Activated CD4-positive, CD25-positive, alpha-beta regulatory T cell treated with anti-CD3 and anti-CD28 coated beads, Interleukin-2, amount 50 U/mL, for 16 hours (primary cell): ENCODE measurements around the gene GPA33.

Experiments used
- DNase-seq: peaks from one replicate; pipeline ENCODE4 v3.0.0-alpha.2; 2020; ENCODE audit warnings: low read depth, low spot score

Gene GPA33

GRCh38 chr1:167118188-167118587, 28.0 kb upstream of the GPA33 start:
- no peak for DNase-seq

- DNase-seq = no peak
Measured at GRCh38 chr1:167117225-167117624, 27.0 kb upstream of the GPA33 start.

DNA sequence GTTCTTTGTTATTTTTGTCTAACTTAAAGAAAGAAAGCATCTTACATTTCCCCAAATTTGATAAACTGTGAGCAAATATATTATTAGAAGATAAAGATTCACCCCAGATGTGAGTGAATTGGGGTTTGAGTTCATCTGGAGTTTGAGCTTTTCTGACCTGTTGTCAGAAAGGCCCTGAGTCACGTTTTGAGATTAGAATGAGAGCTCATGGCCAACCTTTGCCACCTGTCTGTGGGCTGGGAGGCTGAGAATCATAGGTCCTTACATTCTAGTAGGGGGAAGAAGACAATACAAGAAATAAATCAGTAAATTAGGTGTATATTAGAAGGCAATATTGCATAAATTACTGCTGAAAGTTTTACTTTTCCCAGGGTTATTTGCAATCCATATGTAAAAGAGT, 26.0 kb upstream of the GPA33 start:
- DNase-seq = no peak

GRCh38 chr1:167115655-167116054, 25.5 kb upstream of the GPA33 start:
- DNase-seq = no peak

GRCh38 chr1:167114725-167115124, 24.5 kb upstream of the GPA33 start:
- no peak for DNase-seq

DNA sequence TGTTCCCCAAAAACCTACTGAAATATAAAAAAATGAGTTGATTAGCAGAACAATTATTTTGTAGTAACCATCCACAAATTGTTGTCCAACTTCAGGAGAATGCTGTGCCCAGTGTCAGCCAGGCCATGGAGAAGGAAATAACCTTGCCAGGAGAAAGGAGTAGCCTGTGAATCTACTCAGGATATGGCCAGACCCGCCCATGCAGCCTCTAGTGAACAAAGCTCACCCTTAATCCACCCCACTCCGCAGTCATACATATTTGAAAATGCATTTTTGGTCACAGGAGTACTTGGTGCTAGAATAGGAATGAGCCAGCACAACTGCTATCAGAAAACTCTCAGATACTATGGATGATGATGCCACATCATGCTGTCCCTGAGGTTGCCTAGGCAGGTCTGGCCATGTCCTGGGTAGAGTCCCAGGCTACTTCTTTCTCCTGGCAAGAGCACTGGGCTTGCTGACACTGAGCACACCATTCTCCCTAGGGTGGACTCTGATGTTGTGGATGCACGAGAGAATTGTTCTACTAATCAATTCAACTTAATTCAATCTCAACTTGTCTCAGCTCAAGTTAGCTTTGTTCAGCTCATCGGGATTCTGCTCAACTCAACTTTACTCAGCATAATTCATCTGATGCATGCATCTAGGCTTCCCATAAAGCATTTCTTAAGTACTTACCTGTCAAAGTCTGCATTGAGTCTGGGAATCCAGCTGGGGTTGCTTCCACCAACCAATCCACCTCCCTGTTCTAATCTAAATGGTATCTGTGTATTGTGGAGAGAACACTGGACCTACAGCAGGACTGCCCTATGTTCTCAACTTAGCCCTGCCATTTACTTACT, 21.9 kb upstream of the GPA33 start:
- no peak for DNase-seq

GRCh38 chr1:167110586-167110985, 20.4 kb upstream of the GPA33 start:
- no peak for DNase-seq

- DNase-seq = no peak
Measured at GRCh38 chr1:167109125-167109524, 18.9 kb upstream of the GPA33 start.

GRCh38 chr1:167107456-167107855, 17.3 kb upstream of the GPA33 start:
- no peak for DNase-seq

DNA sequence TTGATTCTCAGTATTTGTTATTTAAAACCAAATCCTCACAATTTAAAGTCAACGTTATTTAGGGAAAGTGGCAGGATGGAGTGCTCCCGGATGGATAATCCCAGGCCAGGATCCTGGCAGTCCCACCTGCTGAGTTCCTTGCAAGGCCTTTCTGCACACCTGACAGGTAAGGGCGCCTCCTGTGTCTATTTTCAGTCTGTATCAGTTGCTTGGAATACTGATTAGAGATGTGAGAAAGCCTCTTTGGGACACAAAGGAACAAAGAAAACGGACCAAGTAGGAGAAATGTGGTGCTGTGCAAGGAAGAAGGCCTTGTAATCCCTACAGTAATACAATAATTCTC, 15.9 kb upstream of the GPA33 start:
- no peak for DNase-seq

- no peak for DNase-seq
Measured at GRCh38 chr1:167105271-167106118, 15.3 kb upstream of the GPA33 start.

- DNase-seq = no peak
Measured at GRCh38 chr1:167104256-167104633, 14.1 kb upstream of the GPA33 start.

- no peak for DNase-seq
Measured at GRCh38 chr1:167102906-167103573, 12.9 kb upstream of the GPA33 start.

DNA sequence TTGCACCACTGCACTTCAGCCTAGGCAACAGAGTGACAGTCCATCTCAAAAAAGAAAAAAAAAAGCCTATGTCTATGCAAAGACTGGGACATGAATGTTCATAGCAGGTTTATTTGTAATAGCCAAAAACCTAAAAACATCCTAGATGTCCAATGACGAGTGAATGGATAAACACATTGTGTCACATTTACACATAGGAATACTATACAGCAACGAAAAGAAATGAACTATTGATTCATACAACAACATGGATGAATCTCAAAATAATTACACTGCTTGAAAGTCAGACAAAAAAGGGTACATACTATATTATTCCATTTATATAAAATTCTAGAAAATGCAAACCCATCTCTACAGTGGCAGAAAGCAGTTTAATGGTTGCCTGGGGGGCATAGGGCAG, 11.6 kb upstream of the GPA33 start:
- DNase-seq = no peak

DNA sequence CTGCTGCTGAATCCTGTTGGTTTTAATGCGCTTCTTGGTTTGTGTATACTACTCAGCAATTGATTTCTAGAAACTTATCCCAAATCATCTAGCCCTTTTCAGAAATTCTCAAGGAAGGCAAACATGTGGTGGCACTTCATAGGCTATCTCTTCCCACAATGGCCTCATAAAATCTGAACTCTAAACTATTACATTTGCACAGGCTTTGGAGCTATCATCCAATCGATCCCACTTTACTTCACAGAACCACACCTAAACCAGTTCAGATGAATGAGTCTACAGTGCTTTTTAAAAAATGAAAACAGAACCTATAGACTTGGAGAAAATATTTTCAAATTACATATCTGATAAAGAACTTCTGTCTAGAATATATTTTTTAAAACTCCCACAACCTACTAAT, 10.6 kb upstream of the GPA33 start:
- no peak for DNase-seq

- no peak for DNase-seq
Measured at GRCh38 chr1:167099851-167100250, 9.7 kb upstream of the GPA33 start.

DNA sequence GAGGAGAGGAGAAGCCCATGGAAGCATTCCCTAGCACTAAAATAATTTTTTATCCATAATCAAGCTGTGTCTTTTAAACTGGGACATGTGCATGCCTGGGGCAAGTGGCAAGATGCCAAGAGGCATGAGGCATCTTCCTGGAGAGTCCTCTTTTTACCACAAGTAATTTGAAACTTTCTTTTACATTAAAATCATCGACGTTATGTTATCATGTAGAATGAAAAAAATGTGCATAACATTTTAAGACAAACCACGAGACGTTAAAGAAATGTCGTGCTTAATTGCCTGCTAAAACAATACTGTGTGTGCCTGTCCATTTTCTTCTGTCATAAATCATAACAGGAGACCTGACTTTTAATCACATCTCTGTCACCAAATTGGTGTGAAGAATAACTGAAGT, 5.2 kb upstream of the GPA33 start:
- DNase-seq = no peak

- no peak for DNase-seq
Measured at GRCh38 chr1:167094690-167095089, 4.5 kb upstream of the GPA33 start.

DNA sequence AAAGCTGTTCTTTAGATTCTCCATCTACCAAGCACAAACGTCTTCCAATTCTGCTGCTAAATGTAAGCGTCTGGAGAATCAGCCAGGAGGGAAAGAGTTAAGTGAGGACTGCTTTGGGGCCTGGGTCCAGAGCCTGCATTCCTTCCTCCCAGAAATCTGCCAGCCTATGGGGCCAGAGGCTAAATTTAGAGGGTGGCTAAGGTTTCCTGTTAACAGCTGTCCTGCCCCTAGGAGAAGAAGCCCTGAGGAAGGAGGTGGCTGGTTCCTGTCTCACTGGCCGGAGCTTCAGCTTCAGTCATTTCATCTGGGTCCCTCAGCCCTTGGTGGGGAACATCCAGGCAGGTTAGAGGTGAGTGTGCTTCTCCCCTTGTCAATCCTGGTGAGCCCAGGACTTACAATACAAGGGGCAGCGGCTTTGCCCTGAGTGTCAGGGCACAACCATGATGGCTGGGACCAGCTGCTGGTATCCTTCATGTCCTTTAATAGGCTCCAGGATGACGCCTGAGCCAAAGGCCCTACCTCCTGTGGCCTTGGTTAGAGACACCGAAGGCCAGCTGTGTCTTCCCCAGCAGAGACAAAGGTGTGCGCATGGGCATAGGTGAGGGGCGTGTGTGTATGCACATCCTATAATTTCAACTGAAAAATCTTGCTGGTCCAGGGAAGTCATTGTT, 3.8 kb upstream of the GPA33 start, which contains the start of gene STYXL2:
Gene STYXL2 (plus strand): TSS at position 230 of the 671 bp plus-strand sequence. CDS start 775 bp downstream, outside the sequence.
- DNase-seq = no peak

GRCh38 chr1:167092653-167093052, 2.5 kb upstream of the GPA33 start:
- DNase-seq = no peak

DNA sequence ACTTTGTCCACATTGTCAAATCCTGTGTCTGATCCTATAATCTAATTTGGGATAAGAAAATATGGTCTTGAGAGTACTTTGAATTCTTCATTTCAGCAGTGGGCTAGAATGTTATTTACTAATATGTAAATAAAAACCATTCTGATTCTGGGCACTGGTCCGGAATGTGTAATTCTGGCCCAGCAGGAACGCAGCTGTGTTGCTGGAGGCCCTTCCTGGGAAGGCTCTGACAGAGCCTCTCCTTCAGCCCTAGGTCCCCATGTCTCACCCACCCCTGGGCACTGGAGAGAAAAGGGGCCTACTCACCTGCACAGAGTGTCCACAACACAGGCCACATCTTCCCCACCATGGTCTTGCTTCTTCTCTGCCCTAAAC, 251 bp downstream of the GPA33 start:
- DNase-seq = no peak
